Measurements from ENCODE around the gene TIMELESS. TPM values are rescaled to one million over a fixed set of nuclear protein-coding genes. Genes with fewer than 3 reads are reported as not detected.

The TIMELESS gene
- total RNA-seq, 1 experiment from 2014 or later: 43.2 TPM

GRCh38 chr12:56413392-56413791 is 35.8 kb downstream of the TIMELESS start:
- Mint-ChIP-seq H3K4me3 (ENCODE audit: unreplicated experiment) (no peak overlapping the region), H3K4me1 (ENCODE audit: low read depth, unreplicated experiment) (no peaks in the 10 kb centered on the region), H3K9me3 (ENCODE audit: unreplicated experiment) (no peaks in the 10 kb centered on the region), H3K36me3 (ENCODE audit: insufficient read depth, unreplicated experiment) (peaks cover 20% of the 10 kb centered on the region), H3K27me3 (ENCODE audit: insufficient read depth, unreplicated experiment) (no peaks in the 10 kb centered on the region), H3K27ac (ENCODE audit: unreplicated experiment) (no peak overlapping the region)
- Histone ChIP-seq H3K27me3 (replicated peaks; ENCODE audit: control insufficient read depth, insufficient read depth, low read length) (no peaks in the 10 kb centered on the region), H3K4me1 (no peaks in the 10 kb centered on the region), H3K9me3 (no peaks in the 10 kb centered on the region), H3K36me3 (ENCODE audit: control insufficient read depth, insufficient read depth, low read length) (no peaks in the 10 kb centered on the region), H3K4me3 (ENCODE audit: low read depth, low read length) (no peak overlapping the region)
- BruUV-seq (replicated peaks): no TSS peak
- TF ChIP-seq CTCF (IDR thresholded peaks at IDR 0.05; ENCODE audit: insufficient read depth in 1 of 2, low read depth in 1 of 2, low read length in 1 of 2, severe bottlenecking in 1 of 2, unreplicated experiment in 1 of 2): no peak
- intact Hi-C loops (cut with micrococcal nuclease; ENCODE audit: unreplicated experiment): no loop called here
- DNase-seq: no peak
- CTCF ChIA-PET: no interaction called here
- POLR2A ChIA-PET: no interaction called here

GRCh38 chr12:56411781-56412639 is 37.2 kb downstream of the TIMELESS start:
- TF ChIP-seq CTCF (IDR thresholded peaks at IDR 0.05; ENCODE audit: insufficient read depth in 1 of 2, low read depth in 1 of 2, low read length in 1 of 2, severe bottlenecking in 1 of 2, unreplicated experiment in 1 of 2): no peak
- intact Hi-C loops (cut with micrococcal nuclease; ENCODE audit: unreplicated experiment): no loop called here
- Histone ChIP-seq H3K4me3 (ENCODE audit: low read depth, low read length) (no peak overlapping the region), H3K27me3 (replicated peaks; ENCODE audit: control insufficient read depth, insufficient read depth, low read length) (no peaks in the 10 kb centered on the region), H3K4me1 (no peaks in the 10 kb centered on the region), H3K36me3 (ENCODE audit: control insufficient read depth, insufficient read depth, low read length) (no peaks in the 10 kb centered on the region), H3K9me3 (no peaks in the 10 kb centered on the region)
- Mint-ChIP-seq H3K9me3 (ENCODE audit: unreplicated experiment) (no peaks in the 10 kb centered on the region), H3K36me3 (ENCODE audit: insufficient read depth, unreplicated experiment) (peaks cover 13% of the 10 kb centered on the region), H3K27me3 (ENCODE audit: insufficient read depth, unreplicated experiment) (no peaks in the 10 kb centered on the region), H3K27ac (ENCODE audit: unreplicated experiment) (no peak overlapping the region), H3K4me3 (ENCODE audit: unreplicated experiment) (no peak overlapping the region), H3K4me1 (ENCODE audit: low read depth, unreplicated experiment) (no peaks in the 10 kb centered on the region)
- BruUV-seq (replicated peaks): no TSS peak
- no peak for DNase-seq
- ChIA-PET POLR2A (no interaction called here), CTCF (interaction anchor here (0.6 kb wide), 1 partner anchor 13 kb away, joined by 4 read pairs; no protein-coding TSS in a partner anchor)

- no peaks in the 10 kb centered on the region for H3K27me3 Mint-ChIP-seq (ENCODE audit: insufficient read depth, unreplicated experiment)
- no peaks in the 10 kb centered on the region for H3K4me1 Mint-ChIP-seq (ENCODE audit: low read depth, unreplicated experiment)
- Histone ChIP-seq H3K9me3 (no peaks in the 10 kb centered on the region), H3K4me1 (no peaks in the 10 kb centered on the region), H3K27me3 (replicated peaks; ENCODE audit: control insufficient read depth, insufficient read depth, low read length) (no peaks in the 10 kb centered on the region), H3K4me3 (ENCODE audit: low read depth, low read length) (no peak overlapping the region), H3K36me3 (ENCODE audit: control insufficient read depth, insufficient read depth, low read length) (no peaks in the 10 kb centered on the region)
- no peak overlapping the region for H3K4me3 Mint-ChIP-seq (ENCODE audit: unreplicated experiment)
- no peak overlapping the region for H3K27ac Mint-ChIP-seq (ENCODE audit: unreplicated experiment)
- no peak for DNase-seq
- ChIA-PET POLR2A (no interaction called here), CTCF (no interaction called here)
- no peak for TF ChIP-seq CTCF (IDR thresholded peaks at IDR 0.05; ENCODE audit: insufficient read depth in 1 of 2, low read depth in 1 of 2, low read length in 1 of 2, severe bottlenecking in 1 of 2, unreplicated experiment in 1 of 2)
- BruUV-seq (replicated peaks): no TSS peak
- intact Hi-C loops (cut with micrococcal nuclease; ENCODE audit: unreplicated experiment): no loop called here
- H3K9me3 Mint-ChIP-seq (ENCODE audit: unreplicated experiment): no peaks in the 10 kb centered on the region
- H3K36me3 Mint-ChIP-seq (ENCODE audit: insufficient read depth, unreplicated experiment): peaks cover 9% of the 10 kb centered on the region
Observed at GRCh38 chr12:56410768-56411167, 38.5 kb downstream of the TIMELESS start.

All from Caco-2 (cell line).